DMS153 treated with DMSO at 0.1 percent for 48 hours (cell line): ENCODE measurements around the gene BCAN.

Experiments
- DNase-seq: peaks from one replicate; lab custom pipeline; 2025; ENCODE audit not compliant: unreplicated experiment; lab: John Stamatoyannopoulos, UW

BCAN gene

DNA sequence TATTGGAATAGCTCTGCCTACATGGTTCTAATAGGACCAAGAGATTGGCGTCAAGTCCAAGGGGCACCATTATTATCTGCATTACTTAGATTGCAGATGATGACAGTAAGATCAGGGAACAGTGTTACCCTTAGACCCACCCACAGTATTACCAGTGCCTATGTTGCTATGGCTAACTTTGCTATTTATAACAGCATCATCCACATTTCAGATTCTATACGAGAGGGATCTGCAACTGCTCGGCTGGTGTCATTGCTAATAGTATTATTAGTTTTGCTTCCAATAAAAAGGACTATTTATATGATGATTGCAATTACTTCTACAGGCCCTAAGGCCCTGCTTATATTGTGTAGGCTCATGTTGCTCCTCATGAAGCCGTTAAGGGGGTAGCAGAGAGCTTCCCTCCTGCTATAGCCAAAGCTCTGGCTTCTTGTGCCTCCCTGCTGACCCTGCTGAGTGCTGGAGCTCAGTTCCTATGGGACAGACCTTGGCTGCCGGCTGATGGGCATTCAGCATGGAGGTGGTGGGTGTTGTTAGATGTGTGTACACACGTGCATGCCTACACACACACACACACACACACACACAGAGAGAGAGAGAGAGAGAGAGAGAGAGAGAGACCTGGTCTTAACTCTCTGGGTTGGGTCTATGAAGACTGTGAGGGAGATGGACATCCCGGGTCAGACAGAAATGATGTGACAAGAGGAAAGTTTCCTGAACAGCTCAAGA is 1.3 kb downstream of the BCAN start:
- no peak for DNase-seq

GRCh38 chr1:156643778-156644092 is 1.8 kb downstream of the BCAN start:
- DNase-seq: no peak

GRCh38 chr1:156644146-156644545 is 2.2 kb downstream of the BCAN start:
- DNase-seq: no peak

- DNase-seq: no peak
These were observed 2.7 kb downstream of the BCAN start for GRCh38 chr1:156644640-156645039.

DNA sequence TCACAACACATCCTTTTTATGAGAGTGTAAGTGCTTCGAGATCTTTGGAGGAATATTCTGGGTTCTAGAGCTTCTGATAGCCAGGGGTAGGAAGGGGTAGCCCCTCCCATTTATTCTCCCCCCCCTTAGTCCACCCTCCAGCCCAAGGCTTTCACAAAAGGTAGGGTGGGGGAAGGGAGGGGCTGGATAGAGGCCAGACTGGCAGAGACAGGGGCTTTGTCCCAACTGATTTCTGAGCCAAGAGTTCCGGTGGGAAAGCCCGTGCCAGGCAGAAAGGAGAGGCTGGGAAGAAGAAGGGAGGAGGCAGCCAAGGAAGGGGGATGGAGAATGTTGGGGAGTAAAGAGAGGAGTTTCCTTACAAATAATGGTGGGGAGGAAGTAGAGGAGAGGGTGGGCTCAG is 3.1 kb downstream of the BCAN start:
- DNase-seq: no peak

GRCh38 chr1:156645666-156646065 is 3.7 kb downstream of the BCAN start:
- DNase-seq: no peak

- DNase-seq: no peak
These were observed 4.9 kb downstream of the BCAN start for GRCh38 chr1:156646738-156647211.

DNA sequence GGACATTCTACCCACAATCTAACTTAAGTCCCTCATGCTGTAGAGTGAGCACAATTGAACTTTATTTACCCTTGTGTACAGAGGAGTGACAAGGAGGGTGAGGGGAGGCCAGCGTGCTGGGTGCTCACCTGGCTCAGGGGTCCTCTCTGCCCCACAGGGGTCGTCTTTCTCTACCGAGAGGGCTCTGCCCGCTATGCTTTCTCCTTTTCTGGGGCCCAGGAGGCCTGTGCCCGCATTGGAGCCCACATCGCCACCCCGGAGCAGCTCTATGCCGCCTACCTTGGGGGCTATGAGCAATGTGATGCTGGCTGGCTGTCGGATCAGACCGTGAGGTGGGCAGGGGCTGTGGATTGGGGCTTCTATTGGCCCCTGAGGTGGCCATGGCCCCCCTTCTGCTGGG is 5.4 kb downstream of the BCAN start:
- no peak for DNase-seq

DNA sequence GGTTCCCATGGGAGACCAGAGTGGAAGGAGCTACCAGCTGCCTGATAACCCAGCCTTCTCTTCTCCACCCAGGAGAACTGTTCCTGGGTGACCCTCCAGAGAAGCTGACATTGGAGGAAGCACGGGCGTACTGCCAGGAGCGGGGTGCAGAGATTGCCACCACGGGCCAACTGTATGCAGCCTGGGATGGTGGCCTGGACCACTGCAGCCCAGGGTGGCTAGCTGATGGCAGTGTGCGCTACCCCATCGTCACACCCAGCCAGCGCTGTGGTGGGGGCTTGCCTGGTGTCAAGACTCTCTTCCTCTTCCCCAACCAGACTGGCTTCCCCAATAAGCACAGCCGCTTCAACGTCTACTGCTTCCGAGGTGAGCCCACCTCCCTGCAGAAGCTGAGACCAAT is 6.6 kb downstream of the BCAN start:
- no peak for DNase-seq

GRCh38 chr1:156648951-156649350 is 7.0 kb downstream of the BCAN start:
- no peak for DNase-seq

DNA sequence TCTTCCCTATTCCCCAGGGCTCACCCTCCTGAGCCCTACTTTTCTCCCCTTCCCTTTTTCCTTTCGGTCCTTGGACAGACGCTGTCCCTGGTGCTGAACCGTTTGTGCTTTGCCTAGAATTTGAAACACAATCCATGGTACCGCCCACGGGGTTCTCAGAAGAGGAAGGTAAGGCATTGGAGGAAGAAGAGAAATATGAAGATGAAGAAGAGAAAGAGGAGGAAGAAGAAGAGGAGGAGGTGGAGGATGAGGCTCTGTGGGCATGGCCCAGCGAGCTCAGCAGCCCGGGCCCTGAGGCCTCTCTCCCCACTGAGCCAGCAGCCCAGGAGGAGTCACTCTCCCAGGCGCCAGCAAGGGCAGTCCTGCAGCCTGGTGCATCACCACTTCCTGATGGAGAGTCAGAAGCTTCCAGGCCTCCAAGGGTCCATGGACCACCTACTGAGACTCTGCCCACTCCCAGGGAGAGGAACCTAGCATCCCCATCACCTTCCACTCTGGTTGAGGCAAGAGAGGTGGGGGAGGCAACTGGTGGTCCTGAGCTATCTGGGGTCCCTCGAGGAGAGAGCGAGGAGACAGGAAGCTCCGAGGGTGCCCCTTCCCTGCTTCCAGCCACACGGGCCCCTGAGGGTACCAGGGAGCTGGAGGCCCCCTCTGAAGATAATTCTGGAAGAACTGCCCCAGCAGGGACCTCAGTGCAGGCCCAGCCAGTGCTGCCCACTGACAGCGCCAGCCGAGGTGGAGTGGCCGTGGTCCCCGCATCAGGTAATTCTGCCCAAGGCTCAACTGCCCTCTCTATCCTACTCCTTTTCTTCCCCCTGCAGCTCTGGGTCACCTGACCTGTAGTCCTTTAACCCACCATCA is 10.4 kb downstream of the BCAN start:
- no peak for DNase-seq

- no peak for DNase-seq
These were observed 11.1 kb downstream of the BCAN start for GRCh38 chr1:156652992-156653355.

DNA sequence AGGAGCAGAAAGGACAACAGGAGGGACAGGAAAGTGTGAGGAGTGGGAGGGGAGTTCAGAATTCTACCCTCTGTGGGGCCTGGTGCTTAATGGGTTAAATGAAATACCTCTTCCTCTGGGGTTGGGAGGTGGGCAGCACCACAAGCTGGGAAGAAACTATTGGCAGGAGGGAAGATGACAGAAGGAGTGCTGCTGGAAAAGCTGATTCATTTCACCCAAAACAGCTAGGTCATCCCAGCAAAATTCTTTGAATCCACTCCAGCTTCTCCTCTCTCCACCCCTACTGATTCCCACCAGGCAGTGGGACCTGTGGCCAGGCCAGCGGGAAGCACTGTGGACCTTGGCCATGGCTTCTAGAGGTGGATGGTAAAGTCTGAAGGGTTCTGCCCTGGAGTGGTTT is 12.8 kb downstream of the BCAN start:
- no peak for DNase-seq

- DNase-seq: no peak
These were observed 13.4 kb downstream of the BCAN start for GRCh38 chr1:156655151-156655903.

- no peak for DNase-seq
These were observed 14.1 kb downstream of the BCAN start for GRCh38 chr1:156655904-156656516.

- peak; percentile 74 for DNase-seq
These were observed 15.2 kb downstream of the BCAN start for GRCh38 chr1:156656806-156657740.

DNA sequence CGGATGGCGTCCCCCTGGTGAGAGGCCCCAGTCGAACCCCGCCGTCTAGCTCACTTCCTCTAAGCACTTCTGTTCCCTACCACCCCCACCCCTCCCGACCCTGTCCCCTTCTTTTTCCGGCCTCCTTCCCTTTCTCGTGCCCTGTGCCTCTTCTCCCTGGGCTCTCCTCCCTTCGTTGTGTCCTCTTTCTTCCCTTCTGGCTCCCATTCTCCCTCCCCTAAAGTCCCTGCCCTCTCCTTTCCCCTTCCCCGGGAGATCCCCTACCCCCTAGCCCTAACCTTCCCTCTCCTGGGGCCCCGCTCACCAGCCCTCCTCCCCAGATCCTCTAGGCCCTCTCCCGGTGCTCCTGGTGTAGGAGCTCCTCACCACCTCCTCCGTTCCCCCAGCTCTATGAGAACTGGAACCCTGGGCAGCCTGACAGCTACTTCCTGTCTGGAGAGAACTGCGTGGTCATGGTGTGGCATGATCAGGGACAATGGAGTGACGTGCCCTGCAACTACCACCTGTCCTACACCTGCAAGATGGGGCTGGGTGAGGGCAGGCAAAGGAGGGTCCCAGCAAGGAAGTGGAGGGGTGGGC is 15.9 kb downstream of the BCAN start:
- DNase-seq: no peak

GRCh38 chr1:156658496-156658895 is 16.6 kb downstream of the BCAN start:
- no peak for DNase-seq

DNA sequence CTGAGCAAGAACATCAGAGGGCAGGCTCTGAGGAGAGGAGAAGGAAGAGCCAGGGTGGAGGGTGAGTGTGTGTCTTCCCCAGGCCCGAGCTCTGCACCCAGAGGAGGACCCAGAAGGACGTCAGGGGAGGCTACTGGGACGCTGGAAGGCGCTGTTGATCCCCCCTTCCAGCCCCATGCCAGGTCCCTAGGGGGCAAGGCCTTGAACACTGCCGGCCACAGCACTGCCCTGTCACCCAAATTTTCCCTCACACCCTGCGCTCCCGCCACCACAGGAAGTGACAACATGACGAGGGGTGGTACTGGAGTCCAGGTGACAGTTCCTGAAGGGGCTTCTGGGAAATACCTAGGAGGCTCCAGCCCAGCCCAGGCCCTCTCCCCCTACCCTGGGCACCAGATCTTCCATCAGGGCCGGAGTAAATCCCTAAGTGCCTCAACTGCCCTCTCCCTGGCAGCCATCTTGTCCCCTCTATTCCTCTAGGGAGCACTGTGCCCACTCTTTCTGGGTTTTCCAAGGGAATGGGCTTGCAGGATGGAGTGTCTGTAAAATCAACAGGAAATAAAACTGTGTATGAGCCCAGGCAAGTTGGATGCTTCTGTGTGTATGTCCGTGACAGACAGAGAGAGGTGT is 17.1 kb downstream of the BCAN start:
- no peak for DNase-seq

DNA sequence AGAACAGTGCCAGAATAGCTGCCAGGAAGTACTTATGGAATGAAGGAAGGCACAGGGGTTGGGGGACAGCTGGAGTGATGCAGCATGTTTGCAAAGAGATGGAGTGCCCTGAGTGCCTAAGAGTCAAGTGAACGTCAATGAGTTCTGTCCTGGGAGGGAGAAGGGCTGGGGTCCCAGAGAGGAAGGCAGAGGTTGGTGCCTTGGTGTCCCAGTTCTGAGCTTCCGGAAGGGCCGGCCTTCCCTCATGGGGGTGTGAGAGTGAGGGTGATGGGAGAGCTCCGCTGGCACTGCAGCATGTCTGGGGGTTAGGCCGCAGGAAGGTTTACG is 17.7 kb downstream of the BCAN start:
- no peak for DNase-seq
